Naive B cell (primary cell): Measurements from ENCODE around the gene FRMD4A. TPM values are rescaled to one million over a fixed set of nuclear protein-coding genes. Genes with fewer than 3 reads are reported as not detected.

Experiments
- ATAC-seq, 2 donors: fragments of 150-1000 bp; cut with Tn5 transposase; 2 replicates each; pipeline ENCODE4 v1.10.0; 2021; ENCODE audit warnings: low read depth in 2 of 2, mild to moderate bottlenecking in 2 of 2, moderate library complexity in 2 of 2
- DNase-seq: peaks from one replicate; pipeline ENCODE4 v3.0.0; 2022
- H3K27ac Mint-ChIP-seq, 6 donors: one replicate each; pipeline ENCODE4 v1.8.0; 2020 to 2022; ENCODE audit warnings: mild to moderate bottlenecking in 6 of 6, mixed read lengths in 6 of 6, moderate library complexity in 5 of 6, inconsistent platforms in 2 of 6
- H3K27me3 Mint-ChIP-seq, 3 donors: one replicate each; pipeline ENCODE4 v1.8.0; 2021 to 2022; ENCODE audit warnings: mixed read lengths in 3 of 3, mild to moderate bottlenecking in 1 of 3
- H3K36me3 Mint-ChIP-seq, 2 donors: one replicate each; pipeline ENCODE4 v1.8.0; 2020 to 2022; ENCODE audit warnings: mixed read lengths in 2 of 2, inconsistent platforms in 1 of 2, mild to moderate bottlenecking in 1 of 2
- H3K4me1 Mint-ChIP-seq, 3 donors: one replicate each; pipeline ENCODE4 v1.8.0; 2020 to 2022; ENCODE audit warnings: mixed read lengths in 3 of 3, inconsistent platforms in 1 of 3, mild to moderate bottlenecking in 1 of 3, moderate library complexity in 1 of 3
- H3K4me3 Mint-ChIP-seq, 8 donors: one replicate each; pipeline ENCODE4 v1.8.0; 2020 to 2022; ENCODE audit warnings: mild to moderate bottlenecking in 8 of 8, mixed read lengths in 8 of 8, moderate library complexity in 8 of 8, inconsistent platforms in 2 of 8
- H3K9me3 Mint-ChIP-seq, 7 donors: one replicate each; pipeline ENCODE4 v1.8.0; 2020 to 2022; ENCODE audit warnings: mixed read lengths in 7 of 7, mild to moderate bottlenecking in 5 of 7, inconsistent platforms in 2 of 7, moderate library complexity in 1 of 7
- polyA plus RNA-seq, 6 donors: library from polyadenylated mRNA; unstranded; fragments of 300-500 nt; fragmentation: Illumina TruSeq; gene quantifications; one replicate each; pipeline ENCODE4 v1.2.3, GENCODE V29; 2021; ENCODE audit warnings: low read depth in 6 of 6

FRMD4A gene
- polyA plus RNA-seq, 6 donors from 2014 or later: 0.09 to 0.20 (median 0.10) TPM; not detected in 3

- Mint-ChIP-seq H3K27ac (peak overlapping the region in 1 of 6 donors; percentile 75), H3K36me3 (peaks cover 0 to 3% of the 10 kb centered on the region in 2 donors), H3K4me3 (no peak overlapping the region), H3K9me3 (peaks cover 0 to 4% (median 0%) of the 10 kb centered on the region in 7 donors), H3K4me1 (peaks cover 4 to 20% (median 6%) of the 10 kb centered on the region in 3 donors), H3K27me3 (peaks cover 29 to 59% (median 34%) of the 10 kb centered on the region in 3 donors)
- DNase-seq (no peak), ATAC-seq (no peak)
Observed at GRCh38 chr10:13823096-13823708, 507.5 kb downstream of the FRMD4A start.

- DNase-seq (no peak), ATAC-seq (no peak)
- Mint-ChIP-seq H3K4me1 (peaks cover 4 to 20% (median 6%) of the 10 kb centered on the region in 3 donors), H3K4me3 (no peak overlapping the region), H3K27ac (no peak overlapping the region), H3K9me3 (peaks cover 3 to 6% (median 4%) of the 10 kb centered on the region in 7 donors), H3K27me3 (peaks cover 32 to 65% (median 37%) of the 10 kb centered on the region in 3 donors), H3K36me3 (peaks cover 3 to 4% of the 10 kb centered on the region in 2 donors)
Observed at GRCh38 chr10:13822490-13822889, 508.2 kb downstream of the FRMD4A start.

- H3K36me3 Mint-ChIP-seq: peaks cover 3 to 13% of the 10 kb centered on the region in 2 donors
- H3K9me3 Mint-ChIP-seq: peaks cover 5 to 19% (median 14%) of the 10 kb centered on the region in 7 donors
- no peak for ATAC-seq
- H3K4me3 Mint-ChIP-seq: no peak overlapping the region
- H3K4me1 Mint-ChIP-seq: peaks cover 4 to 20% (median 6%) of the 10 kb centered on the region in 3 donors
- H3K27ac Mint-ChIP-seq: no peak overlapping the region
- DNase-seq: no peak
- H3K27me3 Mint-ChIP-seq: peaks cover 46 to 63% (median 49%) of the 10 kb centered on the region in 3 donors
Observed at GRCh38 chr10:13820964-13821337, 509.8 kb downstream of the FRMD4A start.

GRCh38 chr10:13820119-13820963 lies 510.4 kb downstream of the FRMD4A start:
- Mint-ChIP-seq H3K27ac (peak overlapping the region in 2 of 6 donors; percentile 20 to 76), H3K4me3 (no peak overlapping the region), H3K27me3 (peaks cover 48 to 67% (median 51%) of the 10 kb centered on the region in 3 donors), H3K36me3 (peaks cover 3 to 13% of the 10 kb centered on the region in 2 donors), H3K9me3 (peaks cover 5 to 21% (median 14%) of the 10 kb centered on the region in 7 donors), H3K4me1 (peaks cover 4 to 20% (median 6%) of the 10 kb centered on the region in 3 donors)
- DNase-seq (no peak), ATAC-seq (peak; percentile 35 to 51)

- H3K4me3 Mint-ChIP-seq: no peak overlapping the region
- peaks cover 56 to 60% (median 56%) of the 10 kb centered on the region in 3 donors for H3K27me3 Mint-ChIP-seq
- H3K36me3 Mint-ChIP-seq: peaks cover 3 to 13% of the 10 kb centered on the region in 2 donors
- ATAC-seq (no peak), DNase-seq (no peak)
- peaks cover 0 to 18% (median 6%) of the 10 kb centered on the region in 3 donors for H3K4me1 Mint-ChIP-seq
- H3K9me3 Mint-ChIP-seq: peaks cover 5 to 21% (median 14%) of the 10 kb centered on the region in 7 donors
- no peak overlapping the region for H3K27ac Mint-ChIP-seq
Observed at GRCh38 chr10:13816195-13816925, 514.4 kb downstream of the FRMD4A start.

- Mint-ChIP-seq H3K4me3 (no peak overlapping the region), H3K27me3 (peaks cover 50 to 54% (median 52%) of the 10 kb centered on the region in 3 donors), H3K9me3 (peaks cover 5 to 21% (median 14%) of the 10 kb centered on the region in 7 donors), H3K27ac (no peak overlapping the region), H3K36me3 (peaks cover 3 to 13% of the 10 kb centered on the region in 2 donors), H3K4me1 (peaks cover 0 to 13% (median 6%) of the 10 kb centered on the region in 3 donors)
- no peak for DNase-seq
- ATAC-seq: no peak
Observed at GRCh38 chr10:13815756-13816155, 515.0 kb downstream of the FRMD4A start.

- Mint-ChIP-seq H3K4me1 (peaks cover 5 to 13% (median 7%) of the 10 kb centered on the region in 3 donors), H3K27ac (peak overlapping the region in 1 of 6 donors; percentile 12), H3K9me3 (peaks cover 5 to 21% (median 12%) of the 10 kb centered on the region in 7 donors), H3K36me3 (peaks cover 3 to 13% of the 10 kb centered on the region in 2 donors), H3K27me3 (peaks cover 39 to 42% (median 40%) of the 10 kb centered on the region in 3 donors), H3K4me3 (no peak overlapping the region)
- DNase-seq (no peak), ATAC-seq (no peak)
Observed at GRCh38 chr10:13813550-13813949, 517.2 kb downstream of the FRMD4A start.

GRCh38 chr10:13812804-13813203 lies 517.9 kb downstream of the FRMD4A start:
- ATAC-seq (no peak), DNase-seq (no peak)
- H3K4me3 Mint-ChIP-seq: no peak overlapping the region
- H3K9me3 Mint-ChIP-seq: peaks cover 5 to 20% (median 11%) of the 10 kb centered on the region in 7 donors
- peaks cover 7 to 14% (median 9%) of the 10 kb centered on the region in 3 donors for H3K4me1 Mint-ChIP-seq
- peaks cover 0 to 12% of the 10 kb centered on the region in 2 donors for H3K36me3 Mint-ChIP-seq
- H3K27ac Mint-ChIP-seq: no peak overlapping the region
- H3K27me3 Mint-ChIP-seq: peaks cover 38 to 43% (median 42%) of the 10 kb centered on the region in 3 donors

- Mint-ChIP-seq H3K9me3 (no peaks in the 10 kb centered on the region), H3K27ac (no peak overlapping the region), H3K27me3 (peaks cover 25 to 28% (median 27%) of the 10 kb centered on the region in 3 donors), H3K4me3 (no peak overlapping the region), H3K4me1 (peaks cover 7 to 14% (median 9%) of the 10 kb centered on the region in 3 donors), H3K36me3 (no peaks in the 10 kb centered on the region)
- ATAC-seq (no peak), DNase-seq (no peak)
Observed at GRCh38 chr10:13810568-13810967, 520.2 kb downstream of the FRMD4A start.

GRCh38 chr10:13809427-13809826 lies 521.3 kb downstream of the FRMD4A start:
- ATAC-seq (no peak), DNase-seq (no peak)
- Mint-ChIP-seq H3K36me3 (no peaks in the 10 kb centered on the region), H3K9me3 (no peaks in the 10 kb centered on the region), H3K27me3 (peaks cover 16 to 20% (median 17%) of the 10 kb centered on the region in 3 donors), H3K4me3 (no peak overlapping the region), H3K27ac (peak overlapping the region in 1 of 6 donors; percentile 42), H3K4me1 (peaks cover 7 to 14% (median 9%) of the 10 kb centered on the region in 3 donors)

- Mint-ChIP-seq H3K4me3 (no peak overlapping the region), H3K27ac (peak overlapping the region in 1 of 6 donors; percentile 42), H3K36me3 (no peaks in the 10 kb centered on the region)
Observed at GRCh38 chr10:13808556-13809391, 522.0 kb downstream of the FRMD4A start.

GRCh38 chr10:13806419-13806818 lies 524.3 kb downstream of the FRMD4A start:
- no peak for DNase-seq
- H3K4me3 Mint-ChIP-seq: no peak overlapping the region
- H3K4me1 Mint-ChIP-seq: peaks cover 7 to 23% (median 14%) of the 10 kb centered on the region in 3 donors
- no peak overlapping the region for H3K27ac Mint-ChIP-seq
- H3K27me3 Mint-ChIP-seq: peaks cover 8 to 18% (median 12%) of the 10 kb centered on the region in 3 donors
- no peaks in the 10 kb centered on the region for H3K36me3 Mint-ChIP-seq
- H3K9me3 Mint-ChIP-seq: no peaks in the 10 kb centered on the region
- no peak for ATAC-seq

More at GRCh38 chr10:13808556-13809391, 522.0 kb downstream of the FRMD4A start:
- peaks cover 7 to 16% (median 9%) of the 10 kb centered on the region in 3 donors for H3K4me1 Mint-ChIP-seq
- H3K27me3 Mint-ChIP-seq: peaks cover 13 to 17% (median 14%) of the 10 kb centered on the region in 3 donors
- ATAC-seq (peak; percentile 49 to 64), DNase-seq (no peak)
- no peaks in the 10 kb centered on the region for H3K9me3 Mint-ChIP-seq
